HG02571 (cell line): ENCODE measurements around the gene TRIM74.
"Not testable (repeated sequence)": the region's sequence is repeated elsewhere in the genome, so short reads cannot be mapped to it uniquely, and the experiment has no call there.

Experiments used
- ATAC-seq: cut with Tn5 transposase; IDR thresholded peaks from one replicate; pipeline ENCODE4 v1.9.1; 2021; ENCODE audit warnings: mild to moderate bottlenecking, moderate library complexity; ENCODE audit not compliant: unreplicated experiment

TRIM74 gene

DNA sequence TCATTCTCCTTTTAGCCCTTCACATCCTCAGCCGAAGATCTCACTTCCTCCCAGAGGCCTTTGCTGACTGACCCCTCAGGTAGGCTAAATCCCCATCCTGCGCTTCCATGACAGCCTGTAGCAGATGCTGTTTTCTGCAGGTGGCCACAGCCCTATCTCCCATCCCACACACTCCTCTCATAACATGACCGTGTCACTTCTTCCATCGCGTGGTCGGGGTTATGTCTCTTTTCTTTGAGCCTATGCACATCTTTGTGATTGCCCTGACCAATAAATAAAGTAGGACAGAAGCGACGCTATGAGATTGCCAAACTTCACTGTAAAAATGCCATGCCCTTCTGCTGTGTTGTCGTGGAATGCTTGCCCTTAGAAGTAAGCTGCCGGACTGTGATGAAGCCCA, 55.5 kb downstream of the TRIM74 start:
- ATAC-seq: not testable (repeated sequence)

DNA sequence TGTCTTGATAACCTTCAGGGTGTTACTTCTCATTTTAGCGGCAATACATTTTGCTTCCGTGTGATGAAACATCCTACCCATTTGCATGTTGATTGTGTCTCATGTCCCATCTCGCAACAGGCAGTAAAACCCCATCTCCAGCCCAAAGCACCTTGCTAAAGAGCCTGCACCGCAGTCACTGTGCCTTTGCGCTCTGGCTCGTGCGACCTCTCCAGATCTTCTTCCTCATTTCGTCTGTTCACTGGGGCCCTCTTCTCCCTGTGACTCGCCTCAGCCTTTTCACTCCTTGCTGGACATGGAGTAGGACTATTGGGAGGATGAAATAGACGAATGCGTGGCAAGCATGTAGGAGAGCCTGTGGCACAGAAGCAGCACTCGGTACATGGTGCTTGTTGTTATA, 57.9 kb downstream of the TRIM74 start:
- ATAC-seq: not testable (repeated sequence)
